ENCODE results near the gene WDR19.

- TF ChIP-seq POLR2A (IDR thresholded peaks at IDR 0.05; ENCODE audit: low read depth, low read length) (no peak), POLR2AphosphoS5 (IDR thresholded peaks at IDR 0.05; ENCODE audit: low read depth, low read length) (no peak), SPI1 (IDR thresholded peaks at IDR 0.05; ENCODE audit: low read depth, low read length) (no peak), TAF1 (IDR thresholded peaks at IDR 0.05; ENCODE audit: low read depth, low read length) (no peak), POU2F2 (IDR thresholded peaks at IDR 0.05; ENCODE audit: low read depth, low read length) (no peak), PAX5 (IDR thresholded peaks at IDR 0.05; ENCODE audit: insufficient read depth, low read length, severe bottlenecking) (no peak)
Observed at GRCh38 chr4:39146211-39146610, 36.1 kb upstream of the WDR19 start.
